GM12873 (cell line): ENCODE measurements around the gene PCDHGC4.

Experiments
- TF ChIP-seq, protein P1 (sequence below): IDR thresholded peaks from 2 replicates; pipeline ENCODE4 v1.5.1; 2012; ENCODE audit warnings: low read depth, mild to moderate bottlenecking, moderate library complexity, low read length, control low read depth; ENCODE audit not compliant: insufficient read depth; ENCODE audit errors: missing control alignments

The PCDHGC4 gene

DNA sequence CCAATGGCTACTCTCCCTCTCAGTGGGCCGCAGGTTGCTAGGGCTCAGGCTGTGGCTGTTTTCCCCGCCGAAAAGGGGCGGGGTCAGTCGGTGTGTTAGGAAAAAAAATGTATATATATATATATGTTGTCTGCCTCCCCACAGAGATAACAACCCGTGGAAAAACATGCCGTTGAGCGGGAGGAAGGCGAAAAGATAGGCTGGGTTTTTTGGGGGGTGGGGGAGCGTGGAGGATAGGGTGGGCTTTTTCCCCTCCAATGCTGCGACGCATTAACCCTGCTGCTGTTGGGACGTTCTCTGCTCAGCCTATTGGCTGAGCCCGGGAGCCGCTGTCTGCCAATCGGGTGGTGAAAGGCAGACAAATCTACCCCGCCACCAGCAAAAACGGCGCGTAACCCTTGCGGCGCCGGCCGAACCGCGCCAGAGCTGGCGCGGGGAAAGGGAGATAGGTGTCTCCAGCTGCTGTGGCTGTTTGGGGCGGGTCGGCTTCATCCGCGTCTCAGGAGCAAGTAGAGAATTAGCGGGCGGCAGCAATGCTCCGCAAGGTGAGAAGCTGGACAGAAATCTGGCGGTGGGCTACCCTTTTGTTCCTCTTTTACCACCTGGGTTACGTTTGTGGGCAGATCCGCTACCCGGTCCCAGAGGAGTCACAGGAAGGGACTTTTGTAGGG is at the start of gene PCDHGC4:
TSS of gene PCDHGC4 (plus strand) at position 390 of the 671 bp plus-strand sequence. CDS start at position 534, 144 bp downstream.
- TF ChIP-seq, protein P1, sequence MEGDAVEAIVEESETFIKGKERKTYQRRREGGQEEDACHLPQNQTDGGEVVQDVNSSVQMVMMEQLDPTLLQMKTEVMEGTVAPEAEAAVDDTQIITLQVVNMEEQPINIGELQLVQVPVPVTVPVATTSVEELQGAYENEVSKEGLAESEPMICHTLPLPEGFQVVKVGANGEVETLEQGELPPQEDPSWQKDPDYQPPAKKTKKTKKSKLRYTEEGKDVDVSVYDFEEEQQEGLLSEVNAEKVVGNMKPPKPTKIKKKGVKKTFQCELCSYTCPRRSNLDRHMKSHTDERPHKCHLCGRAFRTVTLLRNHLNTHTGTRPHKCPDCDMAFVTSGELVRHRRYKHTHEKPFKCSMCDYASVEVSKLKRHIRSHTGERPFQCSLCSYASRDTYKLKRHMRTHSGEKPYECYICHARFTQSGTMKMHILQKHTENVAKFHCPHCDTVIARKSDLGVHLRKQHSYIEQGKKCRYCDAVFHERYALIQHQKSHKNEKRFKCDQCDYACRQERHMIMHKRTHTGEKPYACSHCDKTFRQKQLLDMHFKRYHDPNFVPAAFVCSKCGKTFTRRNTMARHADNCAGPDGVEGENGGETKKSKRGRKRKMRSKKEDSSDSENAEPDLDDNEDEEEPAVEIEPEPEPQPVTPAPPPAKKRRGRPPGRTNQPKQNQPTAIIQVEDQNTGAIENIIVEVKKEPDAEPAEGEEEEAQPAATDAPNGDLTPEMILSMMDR = no peak

DNA sequence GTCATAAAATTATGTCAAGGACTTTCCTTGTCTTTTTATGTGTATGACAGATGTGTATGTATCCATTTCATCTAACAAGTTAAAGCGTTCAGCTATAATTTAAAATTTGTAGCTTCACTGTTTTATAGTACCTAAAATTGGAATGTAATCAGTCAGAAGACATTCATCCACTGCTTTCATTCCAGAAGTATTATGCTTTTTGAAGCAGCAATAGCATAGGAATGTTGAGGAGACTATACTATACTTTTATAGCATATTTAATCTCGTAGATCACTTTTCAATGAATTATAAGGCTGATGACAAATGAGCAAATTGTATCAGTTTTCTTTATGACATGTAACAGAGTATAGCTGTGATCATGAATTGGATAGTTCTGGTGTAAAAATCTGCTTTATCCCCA is 47.6 kb upstream of the PCDHGC4 start:
- TF ChIP-seq, protein P1 = no peak

DNA sequence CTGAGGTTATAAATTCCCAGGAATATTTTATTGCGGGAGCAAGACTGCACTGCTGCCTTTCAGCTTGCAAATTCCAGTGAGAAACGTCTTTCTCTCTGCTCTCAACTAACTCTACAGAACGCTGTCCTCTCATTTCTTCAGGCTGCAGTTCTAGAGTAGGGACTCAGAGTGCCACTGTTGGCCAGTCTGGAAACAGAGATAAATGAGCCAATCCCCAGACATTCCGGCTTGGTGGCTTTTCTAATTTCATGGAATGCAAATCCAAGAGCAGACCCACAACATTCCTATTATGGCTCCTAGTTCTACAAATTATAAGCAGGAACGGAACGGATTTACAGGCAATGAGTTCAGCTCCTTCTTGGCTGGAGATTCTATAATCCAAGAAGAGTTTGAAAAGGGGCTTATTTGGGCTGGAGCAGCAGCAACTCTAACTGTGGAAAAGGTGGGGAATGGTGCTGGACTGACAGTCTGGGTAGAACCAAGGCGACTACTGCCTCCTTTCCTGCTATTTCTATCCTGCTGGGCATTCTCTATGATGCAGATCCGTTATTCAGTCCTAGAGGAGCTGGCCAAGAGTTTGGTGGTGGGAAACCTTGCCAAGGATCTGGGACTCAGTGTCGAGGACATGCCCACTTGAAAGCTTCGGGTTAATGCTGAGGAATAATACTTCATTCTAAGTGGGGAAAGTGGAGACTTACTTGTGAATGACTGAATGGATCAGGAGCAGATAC is 45.3 kb upstream of the PCDHGC4 start:
- TF ChIP-seq, protein P1 = no peak

DNA sequence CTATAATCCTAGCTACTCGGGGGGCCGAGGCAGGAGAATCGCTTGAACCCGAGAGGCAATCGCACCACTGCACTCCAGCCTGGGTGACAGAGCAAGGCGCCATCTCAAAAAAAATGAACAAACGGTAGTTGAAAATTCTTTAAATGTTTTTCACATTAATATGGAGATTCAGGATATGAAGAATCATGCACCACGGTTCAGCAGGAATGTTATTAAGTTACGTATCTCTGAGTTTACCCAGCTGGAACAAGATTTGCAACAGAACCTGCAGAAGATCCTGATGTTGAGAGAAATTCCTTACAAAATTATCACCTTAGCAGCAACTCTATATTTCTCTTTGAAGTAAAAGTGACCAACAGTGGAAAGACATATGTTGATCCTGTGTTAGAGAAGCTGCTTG is 44.5 kb upstream of the PCDHGC4 start:
- TF ChIP-seq, protein P1 = no peak

DNA sequence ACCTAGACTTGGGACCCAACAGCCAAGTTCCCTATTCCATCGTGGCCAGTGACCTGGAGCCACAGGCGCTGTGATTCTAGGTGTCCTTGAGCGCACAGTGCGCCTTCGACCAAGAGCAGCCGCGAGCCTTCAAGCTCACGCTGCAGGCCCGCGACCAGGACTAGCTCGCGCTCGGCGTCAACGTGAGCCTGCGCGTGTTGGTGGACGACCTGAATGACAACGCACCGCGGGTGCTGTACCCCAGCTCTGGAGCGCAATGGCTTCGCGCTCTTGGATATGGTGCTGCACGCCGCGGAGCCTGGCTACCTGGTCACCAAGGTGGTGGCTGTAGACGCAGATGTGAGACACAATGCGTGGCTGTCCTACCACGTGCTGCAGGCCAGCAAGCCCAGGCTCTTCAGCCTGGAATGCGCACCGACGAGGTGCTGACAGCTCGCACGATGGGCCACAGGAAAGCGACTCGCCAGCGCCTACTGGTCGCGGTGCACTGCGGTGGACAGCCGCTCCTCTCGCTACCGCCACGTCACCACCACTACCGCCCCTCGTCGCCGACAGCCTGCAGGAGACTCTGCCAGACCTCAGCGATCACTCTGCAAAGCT is 43.2 kb upstream of the PCDHGC4 start:
- TF ChIP-seq, protein P1 = no peak

DNA sequence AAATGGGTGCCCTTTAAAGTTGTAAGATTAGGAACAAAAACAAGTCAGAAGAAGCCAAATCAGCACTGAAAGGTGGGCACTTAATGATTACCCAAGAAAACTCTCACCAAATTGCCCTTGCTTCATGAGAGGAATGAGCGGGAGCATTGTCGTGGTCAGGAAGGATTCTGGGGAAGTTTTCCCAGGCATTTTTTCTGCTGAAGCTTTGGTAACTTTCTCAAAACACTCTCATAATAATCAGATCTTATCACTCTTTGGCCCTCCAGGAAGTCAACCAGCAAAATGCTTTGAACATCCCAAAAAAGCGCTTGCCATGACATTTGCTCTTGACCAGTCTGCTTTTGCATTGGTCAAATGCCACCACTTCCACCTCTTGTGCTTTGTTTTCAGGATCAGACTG is 19.5 kb upstream of the PCDHGC4 start:
- TF ChIP-seq, protein P1 = no peak

DNA sequence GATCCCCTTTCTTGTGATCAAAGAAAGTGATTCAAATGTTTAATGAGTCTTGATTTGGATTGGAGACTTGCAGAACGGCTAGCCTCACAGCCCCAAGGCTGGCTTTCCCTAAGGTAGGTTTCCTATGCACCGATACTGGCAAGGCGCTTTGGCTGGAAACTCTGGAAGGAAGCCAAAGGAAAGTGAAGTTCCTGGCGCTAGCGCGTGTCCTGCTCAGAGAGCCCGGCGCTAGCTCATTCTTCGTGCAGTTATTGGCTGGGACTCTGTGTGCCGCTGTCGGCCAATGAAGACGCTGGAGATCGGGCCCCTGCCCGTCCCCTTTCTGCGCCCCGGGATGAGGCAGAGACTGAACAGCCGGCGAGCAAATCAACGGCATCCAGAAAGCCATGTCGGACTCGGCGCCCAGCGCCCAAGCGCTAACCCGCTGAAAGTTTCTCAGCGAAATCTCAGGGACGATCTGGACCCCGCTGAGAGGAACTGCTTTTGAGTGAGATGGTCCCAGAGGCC is 9.2 kb upstream of the PCDHGC4 start, which contains the start of gene PCDHGC3:
TSS of gene PCDHGC3 (plus strand) at position 342 of the 507 bp plus-strand sequence. CDS start at position 493, 151 bp downstream.
- TF ChIP-seq, protein P1 = peak; percentile 66
